Testis (tissue), 2 donors: ENCODE results near the gene PIF1.

Experiments
- POLR2A ChIP-seq: fragments of 450-650 bp; IDR thresholded peaks from one replicate; pipeline ENCODE4 v1.6.1; 2017; ENCODE audit warnings: antibody characterized with exemption, mild to moderate bottlenecking, moderate library complexity
- TF ChIP-seq, protein P1 (sequence below), 3 experiments: fragments of 450-650 bp in 2 of 3; fragments of 200-600 bp in 1 of 3; sonication (generic) in 1 of 3; IDR thresholded peaks; one replicate each; pipeline ENCODE4 v1.5.1; 2016 to 2019; ENCODE audit warnings: antibody characterized with exemption in 3 of 3, mild to moderate bottlenecking in 2 of 3, moderate library complexity in 1 of 3

DNA sequence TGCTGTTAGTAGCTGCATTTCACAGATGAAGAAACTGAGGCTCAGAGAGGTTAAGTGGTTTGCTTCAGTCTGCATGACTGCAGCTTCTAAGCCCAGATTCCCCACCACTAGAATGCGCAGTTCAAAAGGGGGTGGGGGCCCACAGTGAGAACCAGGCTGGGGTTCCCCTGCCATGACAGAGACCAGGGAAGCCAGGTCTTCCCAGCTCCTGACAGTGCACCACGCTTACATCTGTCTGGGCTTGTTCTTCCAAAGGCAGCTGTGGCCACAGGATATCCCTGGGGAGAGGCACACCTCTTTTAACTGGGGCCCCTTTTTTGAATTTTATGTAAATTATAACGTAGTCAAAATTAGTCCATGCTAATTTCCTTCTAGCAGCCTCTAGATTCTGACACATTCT is 21.6 kb upstream of the PIF1 start:
- TF ChIP-seq, protein P1, sequence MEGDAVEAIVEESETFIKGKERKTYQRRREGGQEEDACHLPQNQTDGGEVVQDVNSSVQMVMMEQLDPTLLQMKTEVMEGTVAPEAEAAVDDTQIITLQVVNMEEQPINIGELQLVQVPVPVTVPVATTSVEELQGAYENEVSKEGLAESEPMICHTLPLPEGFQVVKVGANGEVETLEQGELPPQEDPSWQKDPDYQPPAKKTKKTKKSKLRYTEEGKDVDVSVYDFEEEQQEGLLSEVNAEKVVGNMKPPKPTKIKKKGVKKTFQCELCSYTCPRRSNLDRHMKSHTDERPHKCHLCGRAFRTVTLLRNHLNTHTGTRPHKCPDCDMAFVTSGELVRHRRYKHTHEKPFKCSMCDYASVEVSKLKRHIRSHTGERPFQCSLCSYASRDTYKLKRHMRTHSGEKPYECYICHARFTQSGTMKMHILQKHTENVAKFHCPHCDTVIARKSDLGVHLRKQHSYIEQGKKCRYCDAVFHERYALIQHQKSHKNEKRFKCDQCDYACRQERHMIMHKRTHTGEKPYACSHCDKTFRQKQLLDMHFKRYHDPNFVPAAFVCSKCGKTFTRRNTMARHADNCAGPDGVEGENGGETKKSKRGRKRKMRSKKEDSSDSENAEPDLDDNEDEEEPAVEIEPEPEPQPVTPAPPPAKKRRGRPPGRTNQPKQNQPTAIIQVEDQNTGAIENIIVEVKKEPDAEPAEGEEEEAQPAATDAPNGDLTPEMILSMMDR (IDR thresholded peaks at IDR 0.05) = no peak
- no peak for TF ChIP-seq POLR2A
